Nasal cavity respiratory epithelium epithelial cell of viscerocranial mucosa (primary cell): ENCODE results near the gene SERINC3. TPM values are rescaled to one million over a fixed set of nuclear protein-coding genes. Genes with fewer than 3 reads are reported as not detected.

Experiments
- total RNA-seq: library from RNA; depleted of rRNA; stranded (reverse); fragments of >200 nt; gene quantifications from 2 replicates; pipeline ENCODE4 v1.2.3, GENCODE V29; 2014

SERINC3 gene
- total RNA-seq, result 96.0 and 118 TPM in 2 replicates

GRCh38 chr20:44521484-44522481 is at the start of gene SERINC3:
TSS of gene SERINC3 (minus strand) at chr20:44522070. CDS start at chr20:44521951, 119 bp downstream.

GRCh38 chr20:44475694-44476560 is 45.9 kb downstream of the SERINC3 start, which contains the start of gene TTPAL:
TSS of gene TTPAL (plus strand) at chr20:44475874. CDS start at chr20:44480000, 4,126 bp downstream.

Other genes starting within 250 kb of the SERINC3 start
- 6.8 and 7.5 TPM in 2 replicates for gene FITM2, start 210.9 kb downstream of the SERINC3 start, total RNA-seq
- gene R3HDML, start 185.0 kb downstream of the SERINC3 start, total RNA-seq, result not detected in 2 replicates
- not detected in 2 replicates for gene HNF4A, start 166.4 kb downstream of the SERINC3 start, total RNA-seq
- gene TTPAL, start 46.2 kb downstream of the SERINC3 start, total RNA-seq, result 15.7 and 27.3 TPM in 2 replicates
- 6.8 and 7.5 TPM in 2 replicates for gene PKIG, start 60.5 kb upstream of the SERINC3 start, total RNA-seq
- 9.9 and 26.8 TPM in 2 replicates for gene ADA, start 129.6 kb upstream of the SERINC3 start, total RNA-seq
- gene CCN5, start 193.3 kb upstream of the SERINC3 start, total RNA-seq, result not detected in 2 replicates
- gene KCNK15, start 223.8 kb upstream of the SERINC3 start, total RNA-seq, result 0.14 and 0.34 TPM in 2 replicates